ENCODE measurements around the gene PNLIPRP1. TPM values are rescaled to one million over a fixed set of nuclear protein-coding genes. Genes with fewer than 3 reads are reported as not detected.

PNLIPRP1 gene
- total and polyA plus RNA-seq, 10 of the 15 experiments (the other 5 are each of a cell fraction or from before 2014, with no cell fraction given) = 0.74 TPM; not detected in 9

- no peak overlapping the region for H3K9ac ChIP-seq (ENCODE audit: control insufficient read depth, insufficient read depth, low read length)
- FAIRE-seq (no peak), DNase-seq (ENCODE audit: low read depth, low spot score) (no peak), ATAC-seq (no peak)
- no peaks in the 10 kb centered on the region for H3K4me1 ChIP-seq (ENCODE audit: control insufficient read depth, insufficient read depth, low read length)
- ChIA-PET RAD21 (ENCODE audit: unreplicated experiment) (no interaction called here), SMC1A (ENCODE audit: uncharacterized antibody, unreplicated experiment) (no interaction called here), CTCF (no interaction called here), POLR2A (no interaction called here)
- no peaks in the 10 kb centered on the region for H3K36me3 ChIP-seq (ENCODE audit: control insufficient read depth in 2 of 2, insufficient read depth in 2 of 2, low read length in 1 of 2)
- no peak overlapping the region for H3K27ac ChIP-seq (ENCODE audit: control insufficient read depth, insufficient read depth)
- H4K20me1 ChIP-seq (ENCODE audit: control insufficient read depth, insufficient read depth) = no peaks in the 10 kb centered on the region
- WGBS (ENCODE audit: insufficient coverage, insufficient replicate concordance, low lambda C conversion rate, missing lambda C conversion rate) = 6% methylated on average over 7 of the region's 11 CpGs
- BruUV-seq (replicated peaks) = no TSS peak
- H3K27me3 ChIP-seq (replicated peaks in 1 of 2; ENCODE audit: control insufficient read depth in 2 of 2, insufficient read depth in 2 of 2, low read length in 1 of 2) = no peaks in the 10 kb centered on the region; a peak in 2 of 4 replicates
- in situ Hi-C loops (cut with MboI) (no loop called here), intact Hi-C loops (cut with micrococcal nuclease; ENCODE audit: unreplicated experiment) (no loop called here)
- H3K79me2 ChIP-seq (ENCODE audit: control insufficient read depth, insufficient read depth, low read length) = no peaks in the 10 kb centered on the region
- no peak overlapping the region for H3K4me2 ChIP-seq (ENCODE audit: control insufficient read depth, insufficient read depth)
- TF ChIP-seq ATF3 (IDR thresholded peaks at IDR 0.05; ENCODE audit: borderline replicate concordance, extremely low read depth, low read depth, low read length) = no peak
- TF ChIP-seq NR2C2 (IDR thresholded peaks at IDR 0.05; ENCODE audit: borderline replicate concordance, control insufficient read depth, insufficient read length, low read depth) = no peak
- TF ChIP-seq IKZF2 (IDR thresholded peaks at IDR 0.05) = no peak
- no peak for TF ChIP-seq CREB1 (IDR thresholded peaks at IDR 0.05; ENCODE audit: low read depth)
- TF ChIP-seq RAD21 (IDR thresholded peaks at IDR 0.05; ENCODE audit: insufficient read depth, low read depth, low read length) = no peak
- TF ChIP-seq, protein P1, sequence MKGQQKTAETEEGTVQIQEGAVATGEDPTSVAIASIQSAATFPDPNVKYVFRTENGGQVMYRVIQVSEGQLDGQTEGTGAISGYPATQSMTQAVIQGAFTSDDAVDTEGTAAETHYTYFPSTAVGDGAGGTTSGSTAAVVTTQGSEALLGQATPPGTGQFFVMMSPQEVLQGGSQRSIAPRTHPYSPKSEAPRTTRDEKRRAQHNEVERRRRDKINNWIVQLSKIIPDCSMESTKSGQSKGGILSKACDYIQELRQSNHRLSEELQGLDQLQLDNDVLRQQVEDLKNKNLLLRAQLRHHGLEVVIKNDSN (IDR thresholded peaks at IDR 0.05; ENCODE audit: borderline replicate concordance, extremely low read length, insufficient read depth, low read depth, low read length) = no peak
- no peak for TF ChIP-seq PAX5 (IDR thresholded peaks at IDR 0.05; ENCODE audit: borderline replicate concordance, low read depth, low read length)
- TF ChIP-seq JUND (IDR thresholded peaks at IDR 0.05; ENCODE audit: low read depth, low read length) = no peak
- TF ChIP-seq GABPA (IDR thresholded peaks at IDR 0.05; ENCODE audit: low read depth) = no peak
- TF ChIP-seq, protein P2, sequence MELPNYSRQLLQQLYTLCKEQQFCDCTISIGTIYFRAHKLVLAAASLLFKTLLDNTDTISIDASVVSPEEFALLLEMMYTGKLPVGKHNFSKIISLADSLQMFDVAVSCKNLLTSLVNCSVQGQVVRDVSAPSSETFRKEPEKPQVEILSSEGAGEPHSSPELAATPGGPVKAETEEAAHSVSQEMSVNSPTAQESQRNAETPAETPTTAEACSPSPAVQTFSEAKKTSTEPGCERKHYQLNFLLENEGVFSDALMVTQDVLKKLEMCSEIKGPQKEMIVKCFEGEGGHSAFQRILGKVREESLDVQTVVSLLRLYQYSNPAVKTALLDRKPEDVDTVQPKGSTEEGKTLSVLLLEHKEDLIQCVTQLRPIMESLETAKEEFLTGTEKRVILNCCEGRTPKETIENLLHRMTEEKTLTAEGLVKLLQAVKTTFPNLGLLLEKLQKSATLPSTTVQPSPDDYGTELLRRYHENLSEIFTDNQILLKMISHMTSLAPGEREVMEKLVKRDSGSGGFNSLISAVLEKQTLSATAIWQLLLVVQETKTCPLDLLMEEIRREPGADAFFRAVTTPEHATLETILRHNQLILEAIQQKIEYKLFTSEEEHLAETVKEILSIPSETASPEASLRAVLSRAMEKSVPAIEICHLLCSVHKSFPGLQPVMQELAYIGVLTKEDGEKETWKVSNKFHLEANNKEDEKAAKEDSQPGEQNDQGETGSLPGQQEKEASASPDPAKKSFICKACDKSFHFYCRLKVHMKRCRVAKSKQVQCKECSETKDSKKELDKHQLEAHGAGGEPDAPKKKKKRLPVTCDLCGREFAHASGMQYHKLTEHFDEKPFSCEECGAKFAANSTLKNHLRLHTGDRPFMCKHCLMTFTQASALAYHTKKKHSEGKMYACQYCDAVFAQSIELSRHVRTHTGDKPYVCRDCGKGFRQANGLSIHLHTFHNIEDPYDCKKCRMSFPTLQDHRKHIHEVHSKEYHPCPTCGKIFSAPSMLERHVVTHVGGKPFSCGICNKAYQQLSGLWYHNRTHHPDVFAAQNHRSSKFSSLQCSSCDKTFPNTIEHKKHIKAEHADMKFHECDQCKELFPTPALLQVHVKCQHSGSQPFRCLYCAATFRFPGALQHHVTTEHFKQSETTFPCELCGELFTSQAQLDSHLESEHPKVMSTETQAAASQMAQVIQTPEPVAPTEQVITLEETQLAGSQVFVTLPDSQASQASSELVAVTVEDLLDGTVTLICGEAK (IDR thresholded peaks at IDR 0.05; ENCODE audit: borderline replicate concordance) = no peak
- TF ChIP-seq BCL3 (IDR thresholded peaks at IDR 0.05; ENCODE audit: borderline replicate concordance, insufficient read depth, low read depth, low read length, poor library complexity, severe bottlenecking) = no peak
- TF ChIP-seq POLR2A (IDR thresholded peaks at IDR 0.05; ENCODE audit: low read depth, low read length) = no peak
- no peak for TF ChIP-seq CREM (IDR thresholded peaks at IDR 0.05; ENCODE audit: low read depth)
- TF ChIP-seq NRF1 (conservative IDR thresholded peaks at IDR 0.05; ENCODE audit: low read depth, low read length) = no peak
- no peak for TF ChIP-seq ASH2L (IDR thresholded peaks at IDR 0.05; ENCODE audit: borderline replicate concordance, low read depth)
- H2AFZ ChIP-seq (ENCODE audit: control insufficient read depth, low read depth, low read length) = no peak overlapping the region
- no peaks in the 10 kb centered on the region for H3K9me3 ChIP-seq (replicated peaks; ENCODE audit: control insufficient read depth, insufficient read depth, low read length)
- H3K4me3 ChIP-seq = no peak overlapping the region
Observed at GRCh38 chr10:116621934-116622655, 31.3 kb downstream of the PNLIPRP1 start.
